TTC549 (cell line): ENCODE measurements around the gene MDK.
"Not testable (repeated sequence)": the region's sequence is repeated elsewhere in the genome, so short reads cannot be mapped to it uniquely, and the experiment has no call there.

Experiments
- FAIRE-seq: peaks from 2 replicates; lab custom pipeline; 2012; peaks lifted over from hg19 to GRCh38; lab: Jason Lieb, UNC

The MDK gene

GRCh38 chr11:46369458-46370152 is 11.9 kb upstream of the MDK start:
- no peak for FAIRE-seq

DNA sequence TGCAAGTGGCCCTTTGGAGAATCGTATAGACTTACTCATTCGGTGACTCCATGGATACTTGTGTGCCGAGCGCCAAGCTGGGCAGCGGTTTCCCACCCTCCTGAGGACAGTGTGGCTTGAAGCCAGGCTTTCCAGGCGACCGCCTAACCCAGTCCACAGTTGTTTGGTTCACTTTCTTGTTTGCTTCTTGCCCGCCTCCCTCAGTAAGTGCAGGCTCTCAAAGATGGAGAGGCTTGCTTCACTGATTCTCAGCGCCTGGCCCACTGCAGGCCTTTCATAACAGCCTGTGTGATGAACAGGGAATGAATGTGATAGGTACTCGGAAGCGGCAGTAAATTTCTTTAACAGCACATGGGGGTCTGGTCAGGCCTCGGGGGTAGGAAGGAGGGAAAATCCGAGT is 11.2 kb upstream of the MDK start:
- no peak for FAIRE-seq

- not testable (repeated sequence) for FAIRE-seq
Measured at GRCh38 chr11:46371262-46371661, 10.2 kb upstream of the MDK start.

GRCh38 chr11:46372086-46372485 is 9.4 kb upstream of the MDK start:
- no peak for FAIRE-seq

GRCh38 chr11:46372501-46372900 is 9.0 kb upstream of the MDK start:
- not testable (repeated sequence) for FAIRE-seq

DNA sequence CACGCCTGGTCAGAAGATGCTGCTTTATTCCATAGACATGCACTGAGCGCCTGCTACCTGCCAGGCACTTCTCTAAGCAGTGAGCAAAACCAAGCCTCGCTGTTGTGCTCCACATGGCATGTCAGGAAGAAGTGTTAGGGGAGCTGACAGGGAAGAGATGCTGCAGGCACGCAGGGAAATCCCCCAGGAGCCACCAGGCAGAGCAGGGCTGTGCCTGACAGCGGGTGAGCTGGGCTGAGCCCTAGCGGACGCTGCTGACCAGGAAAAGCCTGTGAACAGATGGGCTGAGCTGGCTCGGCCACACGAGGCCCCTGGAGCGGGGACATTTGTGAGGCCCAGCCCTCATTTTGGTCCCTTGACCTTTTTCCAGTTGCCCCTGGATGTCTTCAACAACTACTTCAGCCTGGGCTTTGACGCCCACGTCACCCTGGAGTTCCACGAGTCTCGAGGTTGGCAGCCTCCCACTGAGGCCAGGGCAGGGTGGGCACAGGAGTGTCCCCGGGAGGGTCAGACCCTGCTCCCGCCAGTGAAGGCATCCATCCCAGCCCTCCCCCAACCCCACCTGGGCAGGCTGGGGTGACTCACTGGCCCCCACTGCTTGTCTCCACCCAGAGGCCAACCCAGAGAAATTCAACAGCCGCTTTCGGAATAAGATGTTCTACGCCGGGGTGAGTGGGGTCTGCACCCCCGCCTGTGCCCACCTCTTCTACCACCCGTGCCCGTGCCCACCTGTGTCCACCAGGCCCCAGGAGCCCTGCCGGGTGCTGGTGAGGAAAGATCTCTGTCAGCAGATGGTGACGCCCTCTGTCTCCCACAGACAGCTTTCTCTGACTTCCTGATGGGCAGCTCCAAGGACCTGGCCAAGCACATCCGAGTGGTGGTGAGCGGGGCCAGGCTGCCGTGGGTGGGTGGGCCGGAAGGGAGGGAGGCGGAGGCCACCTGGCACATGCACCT is 7.4 kb upstream of the MDK start:
- no peak for FAIRE-seq

DNA sequence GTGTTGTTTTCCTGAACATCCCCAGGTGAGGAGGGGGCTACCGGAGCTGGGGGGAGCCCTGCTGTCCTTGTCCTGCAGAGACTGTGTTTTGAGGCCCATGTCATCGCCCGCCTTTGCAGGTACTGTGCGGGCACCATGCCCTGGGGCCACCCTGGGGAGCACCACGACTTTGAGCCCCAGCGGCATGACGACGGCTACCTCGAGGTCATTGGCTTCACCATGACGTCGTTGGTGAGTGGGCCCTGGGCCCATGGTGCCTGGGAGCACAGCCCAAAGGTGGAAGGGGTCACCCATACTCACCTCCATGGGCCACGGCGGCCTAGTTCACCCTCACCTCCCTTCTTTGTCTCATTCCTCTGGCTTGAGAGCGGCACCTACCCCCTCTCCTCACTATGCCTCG is 6.7 kb upstream of the MDK start:
- FAIRE-seq = no peak

DNA sequence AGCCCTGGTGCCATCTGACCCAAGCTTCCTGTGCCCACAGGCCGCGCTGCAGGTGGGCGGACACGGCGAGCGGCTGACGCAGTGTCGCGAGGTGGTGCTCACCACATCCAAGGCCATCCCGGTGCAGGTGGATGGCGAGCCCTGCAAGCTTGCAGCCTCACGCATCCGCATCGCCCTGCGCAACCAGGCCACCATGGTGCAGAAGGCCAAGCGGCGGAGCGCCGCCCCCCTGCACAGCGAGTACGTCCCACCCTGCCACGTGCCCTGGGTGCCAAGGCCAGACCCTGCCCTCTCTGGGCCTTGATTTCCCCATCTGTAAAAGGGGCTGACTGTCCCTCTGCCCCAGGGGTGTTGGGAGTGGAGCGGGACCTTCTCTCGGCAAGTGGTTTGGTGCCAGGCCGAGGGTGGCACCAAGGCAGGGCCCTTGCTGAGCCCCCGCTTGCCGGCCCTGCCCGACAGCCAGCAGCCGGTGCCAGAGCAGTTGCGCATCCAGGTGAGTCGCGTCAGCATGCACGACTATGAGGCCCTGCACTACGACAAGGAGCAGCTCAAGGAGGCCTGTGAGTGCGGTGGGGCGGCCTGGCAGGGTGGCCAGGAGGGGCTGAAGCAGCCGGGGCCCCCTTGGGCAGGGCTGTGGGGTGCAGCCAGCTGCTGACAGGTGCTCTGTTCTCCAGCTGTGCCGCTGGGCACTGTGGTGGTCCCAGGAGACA is 5.9 kb upstream of the MDK start:
- FAIRE-seq = no peak

DNA sequence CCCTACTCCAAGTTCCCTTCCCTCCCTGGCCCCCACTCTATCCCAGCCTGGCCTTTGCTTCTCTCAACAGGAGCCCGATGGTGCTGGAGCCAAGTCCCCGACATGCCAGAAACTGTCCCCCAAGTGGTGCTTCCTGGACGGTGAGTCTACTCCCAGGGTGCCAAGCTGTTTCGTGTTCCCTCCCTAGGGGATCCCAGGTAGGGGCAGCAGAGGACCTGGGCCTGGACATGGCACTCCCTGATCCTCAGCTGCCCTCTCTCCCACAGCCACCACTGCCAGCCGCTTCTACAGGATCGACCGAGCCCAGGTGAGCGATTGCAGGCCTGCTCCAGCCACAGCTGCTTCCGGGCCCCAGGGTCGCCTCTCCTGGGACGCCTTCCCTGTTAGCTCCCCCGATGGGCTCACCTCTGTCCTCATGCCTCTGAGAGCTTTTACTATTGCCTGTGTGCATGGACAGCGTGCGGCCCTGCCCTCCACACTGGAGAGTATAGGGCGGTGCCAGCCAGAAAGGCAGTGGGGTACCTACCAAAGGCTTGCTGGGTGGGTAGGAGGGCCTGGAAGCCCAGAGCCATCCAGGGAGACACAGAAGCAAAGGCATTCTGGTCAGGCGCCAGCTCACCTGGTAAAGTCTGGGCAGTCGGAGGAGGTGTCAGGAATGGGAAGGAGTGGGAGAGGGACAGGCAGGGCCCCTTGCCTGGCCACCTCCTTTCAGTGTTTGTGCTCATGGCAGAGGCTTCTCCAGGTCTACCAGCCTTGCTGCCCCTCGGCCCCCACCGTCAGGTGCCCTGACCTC is 5.0 kb upstream of the MDK start:
- FAIRE-seq = no peak

GRCh38 chr11:46377290-46377689 is 4.2 kb upstream of the MDK start:
- no peak for FAIRE-seq

DNA sequence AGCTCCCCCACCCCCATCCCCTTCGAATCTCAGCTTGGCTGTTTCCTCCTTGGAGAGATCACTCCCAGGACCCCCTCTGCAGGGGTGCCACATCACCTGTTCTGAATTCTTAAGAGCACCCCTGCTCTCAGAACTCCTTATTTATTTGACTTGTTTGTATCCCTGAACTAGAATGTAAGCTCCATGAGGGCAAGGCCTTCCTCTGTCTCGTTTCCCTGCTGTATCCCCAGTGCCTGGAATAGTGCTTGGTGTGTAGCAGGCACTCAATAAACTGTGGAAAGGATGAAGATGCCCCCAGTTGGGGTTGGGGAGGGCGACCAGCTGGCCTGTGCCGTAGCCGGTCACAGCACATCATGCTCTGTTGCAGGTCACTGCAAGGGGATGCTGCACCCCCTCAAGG is 3.6 kb upstream of the MDK start:
- FAIRE-seq = no peak

DNA sequence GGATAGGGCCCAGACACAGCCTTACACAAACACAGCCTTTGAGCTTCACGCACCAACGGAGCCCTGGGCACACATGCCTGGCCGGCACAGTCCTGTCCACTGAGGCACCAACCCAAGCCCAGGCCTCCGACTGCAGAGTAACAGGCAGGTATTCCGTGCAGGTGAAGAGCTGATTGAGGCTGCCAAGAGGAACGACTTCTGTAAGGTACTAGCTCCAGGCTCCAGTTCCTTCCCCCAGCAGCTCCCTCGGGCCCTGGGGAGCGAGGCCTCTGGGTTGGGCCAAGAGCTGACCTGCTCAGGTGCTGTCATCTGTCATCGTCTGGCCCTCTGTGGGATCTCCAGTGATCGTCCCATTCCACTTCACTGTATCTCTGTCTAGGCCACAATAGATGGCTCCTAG is 3.2 kb upstream of the MDK start:
- FAIRE-seq = no peak

DNA sequence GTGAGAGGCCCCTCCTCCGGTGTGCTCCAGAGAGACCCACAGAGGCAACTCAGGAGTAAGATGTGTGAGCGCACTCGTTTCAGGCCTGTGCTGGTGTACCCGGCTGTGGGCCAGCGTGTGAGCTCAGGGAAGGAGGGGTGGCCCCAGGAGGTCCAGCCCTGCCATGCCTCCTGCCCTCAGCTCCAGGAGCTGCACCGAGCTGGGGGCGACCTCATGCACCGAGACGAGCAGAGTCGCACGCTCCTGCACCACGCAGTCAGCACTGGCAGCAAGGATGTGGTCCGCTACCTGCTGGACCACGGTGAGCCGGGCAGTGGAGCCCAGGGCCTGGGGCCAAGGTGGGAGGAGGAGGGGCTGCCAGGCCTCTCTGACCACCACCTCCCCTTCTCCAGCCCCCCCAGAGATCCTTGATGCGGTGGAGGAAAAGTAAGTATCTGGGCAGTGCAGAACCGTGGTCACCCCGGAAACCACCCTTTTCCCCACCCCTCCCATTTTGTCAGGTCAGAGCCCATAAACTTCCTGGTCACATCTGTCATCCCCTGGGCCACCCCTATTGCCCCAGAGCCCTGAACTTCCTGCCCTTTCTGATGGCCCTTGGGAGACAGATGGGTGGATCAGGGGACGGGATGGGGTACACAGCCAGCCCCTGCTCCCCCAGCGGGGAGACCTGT is 2.5 kb upstream of the MDK start:
- FAIRE-seq = no peak

DNA sequence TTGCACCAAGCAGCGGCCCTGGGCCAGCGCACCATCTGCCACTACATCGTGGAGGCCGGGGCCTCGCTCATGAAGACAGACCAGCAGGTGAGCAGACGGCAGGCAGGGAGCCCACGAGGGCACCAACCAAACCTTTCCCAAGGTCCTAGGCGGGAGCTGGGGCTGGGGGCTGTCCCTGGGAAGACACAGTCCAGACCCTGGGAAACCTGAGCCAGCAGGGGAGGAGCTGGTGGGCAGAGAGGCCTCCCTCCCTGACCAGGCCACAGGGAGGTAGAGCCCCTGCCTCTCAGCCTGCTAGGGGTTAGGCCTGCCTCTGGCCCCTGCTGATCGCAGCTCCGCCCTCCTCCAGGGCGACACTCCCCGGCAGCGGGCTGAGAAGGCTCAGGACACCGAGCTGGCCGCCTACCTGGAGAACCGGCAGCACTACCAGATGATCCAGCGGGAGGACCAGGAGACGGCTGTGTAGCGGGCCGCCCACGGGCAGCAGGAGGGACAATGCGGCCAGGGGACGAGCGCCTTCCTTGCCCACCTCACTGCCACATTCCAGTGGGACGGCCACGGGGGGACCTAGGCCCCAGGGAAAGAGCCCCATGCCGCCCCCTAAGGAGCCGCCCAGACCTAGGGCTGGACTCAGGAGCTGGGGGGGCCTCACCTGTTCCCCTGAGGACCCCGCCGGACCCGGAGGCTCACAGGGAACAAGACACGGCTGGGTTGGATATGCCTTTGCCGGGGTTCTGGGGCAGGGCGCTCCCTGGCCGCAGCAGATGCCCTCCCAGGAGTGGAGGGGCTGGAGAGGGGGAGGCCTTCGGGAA is 1.8 kb upstream of the MDK start:
- not testable (repeated sequence) for FAIRE-seq

DNA sequence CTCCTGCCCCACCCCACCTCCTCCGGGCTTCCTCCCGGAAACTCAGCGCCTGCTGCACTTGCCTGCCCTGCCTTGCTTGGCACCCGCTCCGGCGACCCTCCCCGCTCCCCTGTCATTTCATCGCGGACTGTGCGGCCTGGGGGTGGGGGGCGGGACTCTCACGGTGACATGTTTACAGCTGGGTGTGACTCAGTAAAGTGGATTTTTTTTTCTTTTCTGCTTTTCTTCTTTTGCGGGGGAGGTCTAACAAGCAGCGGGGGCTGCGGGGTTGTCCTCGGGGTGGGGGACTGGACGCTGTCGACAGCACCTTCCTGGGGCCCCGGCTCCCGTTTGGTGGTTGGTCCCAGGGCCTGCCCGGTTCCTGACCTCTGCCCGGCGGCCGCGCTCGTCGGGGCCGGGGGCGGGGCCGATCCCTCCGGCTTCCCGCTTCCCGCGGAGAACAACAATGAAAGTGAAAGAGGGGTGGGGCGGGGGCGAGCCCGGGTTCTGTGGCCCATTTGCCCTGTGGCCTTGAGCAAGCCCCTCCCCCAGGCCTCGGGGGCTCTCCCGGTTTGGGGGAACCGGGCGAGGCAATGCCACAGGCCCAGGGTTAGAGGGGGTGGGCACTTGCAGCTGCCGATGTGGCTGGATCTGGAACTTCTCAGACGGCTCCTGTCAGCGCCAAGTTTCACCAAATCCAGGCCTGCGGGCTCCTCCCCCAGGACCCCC is 975 bp upstream of the MDK start:
- FAIRE-seq = no peak

GRCh38 chr11:46381819-46382645 is 563 bp downstream of the MDK start:
- FAIRE-seq = no peak

GRCh38 chr11:46382646-46383403 is 1.4 kb downstream of the MDK start:
- FAIRE-seq = no peak

- no peak for FAIRE-seq
Measured at GRCh38 chr11:46383404-46383758, 1.9 kb downstream of the MDK start.
